B cell (primary cell): ENCODE results near the gene ADRB1. TPM values are rescaled to one million over a fixed set of nuclear protein-coding genes. Genes with fewer than 3 reads are reported as not detected.

Experiments
- ATAC-seq: fragments of 200-7000 bp; cut with Tn5 transposase; one replicate; pipeline ENCODE4 v1.10.0; 2021; ENCODE audit warnings: low read depth, mild to moderate bottlenecking, moderate number of reproducible peaks, moderate library complexity
- CTCF ChIA-PET: fragments of 350-600 bp; sonication (Branson Sonifier 250); formaldehyde crosslinking; loops from one replicate; lab custom pipeline; 2021; ENCODE audit warnings: antibody characterized with exemption, inconsistent platforms; lab: Charles Lee
- POLR2A ChIA-PET: fragments of 350-600 bp; sonication (Branson Sonifier 250); formaldehyde crosslinking; loops from one replicate; lab custom pipeline; 2021; ENCODE audit warnings: antibody characterized with exemption; lab: Charles Lee
- DNase-seq: peaks from one replicate; pipeline ENCODE4 v3.0.0; 2013
- H2AFZ ChIP-seq: 2 replicates; pipeline ENCODE4 v1.6.1; 2012; ENCODE audit warnings: mild to moderate bottlenecking, low read depth, low read length; ENCODE audit not compliant: insufficient read depth, poor library complexity, severe bottlenecking
- H3K27ac ChIP-seq, 2 donors: 1 replicate in 1 of 2; 2 replicates in 1 of 2; pipeline ENCODE4 v1.5.1; 2012 to 2013; ENCODE audit warnings: low read length in 2 of 2, mild to moderate bottlenecking in 2 of 2, moderate library complexity in 1 of 2
- H3K27me3 ChIP-seq, 4 experiments: fragments of 200-600 bp in 1 of 4; sonication (generic) in 1 of 4; replicated peaks in 1 of 4; 1 replicate in 2 of 4; 2 replicates in 2 of 4; pipeline versions ENCODE4 v1.6.1 to v1.7.0; 2013 to 2016; ENCODE audit warnings: low read length in 3 of 4, mild to moderate bottlenecking in 2 of 4, mixed read lengths in 1 of 4, moderate library complexity in 1 of 4; ENCODE audit not compliant: insufficient read depth in 4 of 4, control insufficient read depth in 3 of 4; ENCODE audit errors: control extremely low read depth in 1 of 4
- H3K36me3 ChIP-seq, 2 experiments: replicated peaks in 1 of 2; 1 replicate in 1 of 2; 2 replicates in 1 of 2; pipeline versions ENCODE4 v1.6.1 to v1.7.1; 2013; ENCODE audit warnings: low read length in 1 of 2; ENCODE audit not compliant: insufficient read depth in 2 of 2, control insufficient read depth in 1 of 2; ENCODE audit errors: control extremely low read depth in 1 of 2, extremely low read depth in 1 of 2
- H3K4me1 ChIP-seq, 2 donors: fragments of 200-600 bp in 1 of 2; sonication (generic) in 1 of 2; 1 replicate in 1 of 2; 2 replicates in 1 of 2; pipeline versions ENCODE4 v1.5.1 to v1.6.1; 2013 to 2017; ENCODE audit warnings: low read length in 2 of 2; ENCODE audit not compliant: control insufficient read depth in 2 of 2, insufficient read depth in 2 of 2
- H3K4me2 ChIP-seq: replicated peaks from 2 replicates; pipeline ENCODE3; 2012; ENCODE audit warnings: mild to moderate bottlenecking, low read depth, low read length; ENCODE audit not compliant: poor library complexity, severe bottlenecking
- H3K4me3 ChIP-seq, 5 experiments: fragments of 200-600 bp in 1 of 5; sonication (generic) in 1 of 5; 1 replicate in 3 of 5; 2 replicates in 2 of 5; pipeline versions ENCODE4 v1.5.1 to v1.7.0; 2011 to 2016; ENCODE audit warnings: low read length in 4 of 5, mild to moderate bottlenecking in 4 of 5, low read depth in 2 of 5, control low read depth in 1 of 5, moderate library complexity in 1 of 5; ENCODE audit not compliant: insufficient read depth in 1 of 5; ENCODE audit errors: control extremely low read depth in 1 of 5, extremely low read depth in 1 of 5
- H3K79me2 ChIP-seq: fragments of 200-600 bp; sonication (generic); one replicate; pipeline ENCODE4 v1.6.0; 2016; ENCODE audit warnings: low read length; ENCODE audit not compliant: control insufficient read depth, insufficient read depth
- H3K9ac ChIP-seq: fragments of 200-600 bp; sonication (generic); 2 replicates; pipeline ENCODE4 v1.6.1; 2017; ENCODE audit warnings: mild to moderate bottlenecking, low read length, moderate library complexity
- H3K9me3 ChIP-seq, 3 donors: one replicate each; pipeline versions ENCODE4 v1.6.1 to v1.7.1; 2013; ENCODE audit warnings: low read length in 2 of 3; ENCODE audit not compliant: control insufficient read depth in 2 of 3, insufficient read depth in 1 of 3; ENCODE audit errors: control extremely low read depth in 1 of 3
- H4K20me1 ChIP-seq: 2 replicates; pipeline ENCODE4 v1.6.0; 2012; ENCODE audit warnings: mild to moderate bottlenecking, low read length; ENCODE audit not compliant: insufficient read depth, control insufficient read depth, poor library complexity, severe bottlenecking
- H3K27ac Mint-ChIP-seq: one replicate; pipeline ENCODE4 v1.8.0; 2021; ENCODE audit warnings: mixed read lengths
- H3K27me3 Mint-ChIP-seq: one replicate; pipeline ENCODE4 v1.8.0; 2021; ENCODE audit warnings: mixed read lengths
- H3K4me1 Mint-ChIP-seq: one replicate; pipeline ENCODE4 v1.8.0; 2021; ENCODE audit warnings: mixed read lengths
- H3K4me3 Mint-ChIP-seq: one replicate; pipeline ENCODE4 v1.8.0; 2021; ENCODE audit warnings: mixed read lengths
- H3K9me3 Mint-ChIP-seq: one replicate; pipeline ENCODE4 v1.8.0; 2022; ENCODE audit warnings: mixed read lengths; ENCODE audit not compliant: insufficient read depth
- EZH2 ChIP-seq: IDR thresholded peaks from 2 replicates; pipeline ENCODE4 v1.6.1; 2012; ENCODE audit warnings: borderline replicate concordance, low read depth, mild to moderate bottlenecking, moderate library complexity, low read length; ENCODE audit not compliant: insufficient read depth, poor library complexity, severe bottlenecking
- WGBS: methylation state at CpG from one replicate; pipeline ENCODE4 v1.1.5; 2013; ENCODE audit warnings: missing lambda C conversion rate; ENCODE audit not compliant: insufficient coverage; 5-methylcytosine and 5-hydroxymethylcytosine counted together
- intact Hi-C: fragments of 100-400 bp; cut with micrococcal nuclease; formaldehyde crosslinking; loops from one replicate; pipeline ENCODE4 v1.10.0; 2022
- polyA plus RNA-seq: library from polyadenylated mRNA; depleted of rRNA; stranded (reverse); fragments of >200 nt; gene quantifications from 2 replicates; pipeline ENCODE4 v1.2.3, GENCODE V29; 2012
- total RNA-seq, 2 donors: library from RNA; stranded (reverse); fragments of 120-200 nt in 1 of 2; gene quantifications; 1 replicate in 1 of 2; 2 replicates in 1 of 2; pipeline versions ENCODE4 v1.2.3 to v1.2.4, GENCODE V29; 2013 to 2022
- TF ChIP-seq, protein P1 (sequence below): fragments of 200-600 bp; IDR thresholded peaks from one replicate; pipeline ENCODE4 v1.8.0; 2022; ENCODE audit warnings: antibody characterized with exemption, mild to moderate bottlenecking

The ADRB1 gene
- total and polyA plus RNA-seq, 2 donors (not counting 1 experiment from before 2014, with no cell fraction given): 0.10 TPM; not detected in 1

DNA sequence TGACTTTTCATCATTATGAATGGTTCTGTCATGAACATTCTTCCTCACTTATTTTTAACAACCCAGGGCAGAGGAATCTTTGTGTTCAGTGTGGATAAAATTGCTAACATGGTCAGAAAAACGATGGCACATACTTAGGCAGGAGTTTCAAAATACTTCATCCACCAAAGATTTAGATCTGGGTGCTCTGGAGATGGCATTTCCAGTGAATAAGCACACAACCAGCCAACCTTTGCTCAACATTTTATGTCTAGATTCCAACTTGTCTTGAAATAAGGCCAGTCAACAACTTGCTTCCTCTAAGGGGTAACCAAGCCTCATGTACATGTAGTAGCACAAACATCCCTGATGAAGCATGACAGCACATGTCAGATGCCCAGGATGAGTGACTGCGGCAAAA is 33.4 kb upstream of the ADRB1 start:
- peaks cover 0 to 7% (median under 1%) of the 10 kb centered on the region in 4 experiments for H3K27me3 ChIP-seq
- no peak overlapping the region for H3K4me2 ChIP-seq
- H3K27ac Mint-ChIP-seq: no peak overlapping the region
- no peaks in the 10 kb centered on the region for H3K4me1 Mint-ChIP-seq
- H3K4me3 ChIP-seq: no peak overlapping the region
- no peak overlapping the region for H3K4me3 Mint-ChIP-seq
- H2AFZ ChIP-seq: no peak overlapping the region
- POLR2A ChIA-PET: no interaction called here
- ATAC-seq: no peak
- H3K9ac ChIP-seq: no peak overlapping the region
- intact Hi-C loops: no loop called here
- CTCF ChIA-PET: no interaction called here
- no CpG with 5 or more reads among the region's 2 CpGs for WGBS
- DNase-seq: no peak
- peaks cover 11% of the 10 kb centered on the region for H3K27me3 Mint-ChIP-seq
- no peaks in the 10 kb centered on the region for H3K36me3 ChIP-seq
- no peaks in the 10 kb centered on the region for H4K20me1 ChIP-seq
- no peak overlapping the region for H3K27ac ChIP-seq
- no peaks in the 10 kb centered on the region for H3K4me1 ChIP-seq
- TF ChIP-seq EZH2: no peak
- TF ChIP-seq, protein P1, sequence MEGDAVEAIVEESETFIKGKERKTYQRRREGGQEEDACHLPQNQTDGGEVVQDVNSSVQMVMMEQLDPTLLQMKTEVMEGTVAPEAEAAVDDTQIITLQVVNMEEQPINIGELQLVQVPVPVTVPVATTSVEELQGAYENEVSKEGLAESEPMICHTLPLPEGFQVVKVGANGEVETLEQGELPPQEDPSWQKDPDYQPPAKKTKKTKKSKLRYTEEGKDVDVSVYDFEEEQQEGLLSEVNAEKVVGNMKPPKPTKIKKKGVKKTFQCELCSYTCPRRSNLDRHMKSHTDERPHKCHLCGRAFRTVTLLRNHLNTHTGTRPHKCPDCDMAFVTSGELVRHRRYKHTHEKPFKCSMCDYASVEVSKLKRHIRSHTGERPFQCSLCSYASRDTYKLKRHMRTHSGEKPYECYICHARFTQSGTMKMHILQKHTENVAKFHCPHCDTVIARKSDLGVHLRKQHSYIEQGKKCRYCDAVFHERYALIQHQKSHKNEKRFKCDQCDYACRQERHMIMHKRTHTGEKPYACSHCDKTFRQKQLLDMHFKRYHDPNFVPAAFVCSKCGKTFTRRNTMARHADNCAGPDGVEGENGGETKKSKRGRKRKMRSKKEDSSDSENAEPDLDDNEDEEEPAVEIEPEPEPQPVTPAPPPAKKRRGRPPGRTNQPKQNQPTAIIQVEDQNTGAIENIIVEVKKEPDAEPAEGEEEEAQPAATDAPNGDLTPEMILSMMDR: no peak
- H3K9me3 Mint-ChIP-seq: no peaks in the 10 kb centered on the region
- no peaks in the 10 kb centered on the region for H3K79me2 ChIP-seq
- H3K9me3 ChIP-seq: peaks cover 0 to under 1% (median under 1%) of the 10 kb centered on the region in 3 donors

DNA sequence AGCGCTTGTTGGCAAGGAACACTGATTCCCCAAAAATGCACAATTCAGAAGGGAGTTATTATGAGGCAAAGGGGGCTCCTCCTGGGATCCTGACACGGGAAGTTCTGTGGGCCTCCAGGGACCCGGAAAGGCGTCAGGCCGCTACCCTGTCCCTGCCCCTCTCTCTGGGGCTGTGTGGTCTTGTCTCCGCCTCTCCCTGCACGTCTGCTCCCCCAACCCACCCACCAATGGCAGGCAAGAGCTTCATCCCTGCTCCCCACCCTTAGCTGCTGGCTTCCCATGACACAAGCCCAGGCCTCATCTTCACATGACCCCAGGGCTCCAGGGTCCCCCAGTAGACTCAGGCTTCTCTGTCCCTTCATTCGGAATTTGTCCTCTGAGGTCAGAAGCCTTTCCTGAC is 31.0 kb upstream of the ADRB1 start:
- H4K20me1 ChIP-seq: no peaks in the 10 kb centered on the region
- CTCF ChIA-PET: no interaction called here

More for the DNA sequence above, 31.0 kb upstream of the ADRB1 start:
- DNase-seq (no peak), ATAC-seq (no peak)
- H3K27me3 Mint-ChIP-seq: peaks cover 21% of the 10 kb centered on the region
- no peaks in the 10 kb centered on the region for H3K4me1 Mint-ChIP-seq
- H3K4me2 ChIP-seq: no peak overlapping the region
- 94% methylated on average over 7 of the region's 8 CpGs for WGBS
- H3K79me2 ChIP-seq: no peaks in the 10 kb centered on the region
- peaks cover 0 to 3% (median 1%) of the 10 kb centered on the region in 3 donors for H3K9me3 ChIP-seq
- no peak overlapping the region for H3K4me3 ChIP-seq
- no peak overlapping the region for H2AFZ ChIP-seq
- intact Hi-C loops: no loop called here
- H3K27ac ChIP-seq: no peak overlapping the region
- no peak overlapping the region for H3K9ac ChIP-seq
- POLR2A ChIA-PET: no interaction called here
- H3K4me1 ChIP-seq: peaks cover 2 to 3% of the 10 kb centered on the region in 2 donors
- H3K9me3 Mint-ChIP-seq: peaks cover 2% of the 10 kb centered on the region
- no peak overlapping the region for H3K27ac Mint-ChIP-seq
- no peaks in the 10 kb centered on the region for H3K36me3 ChIP-seq
- no peak for TF ChIP-seq EZH2
- TF ChIP-seq, protein P1: no peak
- peaks cover 0 to 7% (median 3%) of the 10 kb centered on the region in 4 experiments for H3K27me3 ChIP-seq
- no peak overlapping the region for H3K4me3 Mint-ChIP-seq
